Measurements from ENCODE around the gene SYTL3.
"Not testable (repeated sequence)": the region's sequence is repeated elsewhere in the genome, so short reads cannot be mapped to it uniquely, and the experiment has no call there.

Gene SYTL3

DNA sequence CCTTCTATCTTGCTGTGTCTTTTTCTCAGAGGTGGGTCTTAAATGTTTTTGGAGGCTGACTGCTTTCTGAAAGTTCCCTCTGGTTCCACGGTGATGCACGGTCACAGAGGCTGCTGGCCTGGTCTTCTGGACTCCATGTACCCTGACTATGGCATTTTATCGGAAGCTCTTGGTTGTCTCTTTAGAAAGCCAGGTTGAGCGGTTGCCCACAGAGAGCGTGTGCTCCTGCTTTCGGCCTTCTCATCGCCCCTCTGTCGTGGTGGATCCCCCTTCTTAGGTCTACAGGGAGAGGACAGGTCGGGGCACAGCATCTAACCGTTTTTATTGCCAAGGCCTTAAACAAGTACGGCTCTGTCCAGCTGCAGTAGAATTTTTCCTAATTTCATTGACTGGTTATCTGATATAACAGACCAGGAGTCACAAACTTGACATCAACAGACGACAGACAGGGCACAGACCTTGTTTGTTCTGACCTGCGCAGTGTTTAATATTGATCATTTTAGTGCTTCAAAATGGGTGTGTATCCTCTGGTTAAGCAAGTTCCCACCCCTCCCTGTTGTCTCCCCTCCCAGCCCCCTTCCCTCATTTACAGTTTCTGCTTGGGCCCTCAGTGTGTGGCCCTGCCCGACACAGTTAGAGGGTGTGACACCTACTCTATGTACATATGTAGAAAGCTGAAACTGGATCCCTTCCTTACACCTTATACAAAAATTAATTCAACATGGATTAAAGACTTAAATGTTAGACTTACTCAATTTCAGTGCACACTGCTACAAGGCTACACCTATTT is 24.7 kb downstream of the SYTL3 start:
- DNase-seq (ENCODE audit: insufficient read length) (no peak), FAIRE-seq (no peak)
- TF ChIP-seq POLR2AphosphoS5 (IDR thresholded peaks at IDR 0.05; ENCODE audit: low read depth, low read length) (no peak), TAF1 (IDR thresholded peaks at IDR 0.05; ENCODE audit: borderline replicate concordance, low read depth, low read length) (no peak), POLR2A (IDR thresholded peaks at IDR 0.05; ENCODE audit: low read depth, low read length) (no peak)

DNA sequence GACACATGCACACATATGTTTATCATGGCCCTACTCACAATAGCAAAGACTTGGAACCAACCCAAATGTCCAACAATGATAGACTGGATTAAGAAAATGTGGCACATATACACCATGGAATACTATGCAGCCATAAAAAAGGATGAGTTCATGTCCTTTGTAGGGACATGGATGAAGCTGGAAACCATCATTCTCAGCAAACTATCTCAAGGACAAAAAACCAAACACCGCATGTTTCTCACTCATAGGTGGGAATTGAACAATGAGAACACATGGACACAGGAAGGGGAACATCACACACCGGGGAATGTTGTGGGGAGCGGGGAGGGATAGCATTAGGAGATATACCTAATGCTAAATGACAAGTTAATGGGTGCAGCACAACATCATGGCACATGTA is 27.2 kb downstream of the SYTL3 start:
- not testable (repeated sequence) for FAIRE-seq; DNase-seq (ENCODE audit: insufficient read length)

DNA sequence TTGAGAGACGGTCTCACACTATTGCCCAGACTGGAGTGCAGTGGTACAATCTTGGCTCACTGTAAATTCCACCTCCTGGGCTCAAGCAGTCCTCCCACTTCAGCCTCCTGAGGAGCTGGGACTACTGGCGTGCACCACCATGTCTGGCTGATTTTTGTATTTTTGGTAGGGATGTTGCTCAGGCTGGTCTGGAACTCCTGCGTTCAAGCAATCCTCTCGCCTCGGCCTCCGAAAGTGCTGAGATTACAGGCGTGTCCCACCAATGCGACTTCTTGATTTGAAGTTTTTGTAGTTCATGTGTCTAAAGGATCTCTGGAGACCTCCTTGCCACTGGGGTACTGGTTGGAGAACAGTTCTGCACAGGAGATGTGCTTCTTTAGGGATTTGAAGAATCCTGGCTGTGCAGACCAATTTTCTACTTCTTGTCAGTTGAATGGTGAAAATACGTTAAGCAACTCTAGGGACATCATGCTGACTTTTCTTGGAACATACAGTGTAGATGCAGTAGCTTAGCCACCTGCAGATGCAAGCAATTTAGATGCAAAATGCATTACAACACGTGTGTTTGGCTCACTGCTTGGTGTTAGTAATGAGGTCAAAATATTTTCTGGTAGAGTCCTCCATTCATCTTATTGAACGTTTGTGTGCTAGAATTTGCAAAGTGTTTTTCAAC is 28.2 kb downstream of the SYTL3 start:
- DNase-seq (ENCODE audit: insufficient read length) (no peak), FAIRE-seq (no peak)
- TF ChIP-seq TAF1 (IDR thresholded peaks at IDR 0.05; ENCODE audit: borderline replicate concordance, low read depth, low read length), result no peak
- no peak for TF ChIP-seq POLR2AphosphoS5 (IDR thresholded peaks at IDR 0.05; ENCODE audit: low read depth, low read length)
- TF ChIP-seq POLR2A (IDR thresholded peaks at IDR 0.05; ENCODE audit: low read depth, low read length), result no peak

DNA sequence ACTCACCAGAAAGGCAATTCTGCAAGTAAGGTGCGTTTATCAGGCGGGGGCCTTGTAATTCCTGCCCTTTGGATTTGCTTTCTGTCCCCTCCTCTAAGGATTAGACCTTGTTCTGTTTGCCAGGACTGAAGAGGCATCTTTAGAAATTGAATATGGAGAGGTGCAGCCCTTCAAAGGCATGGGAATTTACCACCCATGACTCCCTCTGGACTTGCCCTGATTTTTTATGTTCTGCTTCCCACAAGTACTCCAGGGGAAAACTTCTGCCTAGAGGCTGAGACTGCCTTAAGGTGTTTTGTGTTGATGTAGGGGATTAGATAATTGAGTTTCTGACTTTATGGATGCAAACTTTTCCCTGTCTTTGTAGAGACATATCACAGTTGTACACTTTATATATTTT is 30.2 kb downstream of the SYTL3 start:
- DNase-seq (ENCODE audit: insufficient read length) (no peak), FAIRE-seq (no peak)
- TF ChIP-seq POLR2A (IDR thresholded peaks at IDR 0.05; ENCODE audit: low read depth, low read length) (no peak), TAF1 (IDR thresholded peaks at IDR 0.05; ENCODE audit: borderline replicate concordance, low read depth, low read length) (no peak), POLR2AphosphoS5 (IDR thresholded peaks at IDR 0.05; ENCODE audit: low read depth, low read length) (no peak)

DNA sequence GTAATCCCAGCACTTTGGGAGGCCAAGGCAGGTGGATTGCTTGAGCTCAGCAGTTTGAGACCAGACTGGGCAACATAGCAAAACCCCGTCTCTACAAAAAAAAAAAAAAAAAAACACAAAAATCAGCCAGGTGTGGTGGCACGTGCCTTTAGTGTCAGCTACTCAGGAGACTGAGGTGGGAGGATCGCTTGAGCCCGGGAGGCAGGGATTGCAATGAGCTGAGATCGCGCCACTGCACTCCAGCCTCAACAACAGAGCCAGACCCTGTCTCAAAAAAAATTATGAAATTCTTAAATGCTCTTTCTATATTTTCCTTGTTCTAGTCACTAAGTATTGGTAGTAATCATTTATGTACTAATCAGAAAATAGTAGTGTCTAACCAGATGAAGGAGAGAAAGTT is 30.6 kb downstream of the SYTL3 start:
- TF ChIP-seq POLR2AphosphoS5 (IDR thresholded peaks at IDR 0.05; ENCODE audit: low read depth, low read length), result no peak
- FAIRE-seq (no peak), DNase-seq (ENCODE audit: insufficient read length) (no peak)

DNA sequence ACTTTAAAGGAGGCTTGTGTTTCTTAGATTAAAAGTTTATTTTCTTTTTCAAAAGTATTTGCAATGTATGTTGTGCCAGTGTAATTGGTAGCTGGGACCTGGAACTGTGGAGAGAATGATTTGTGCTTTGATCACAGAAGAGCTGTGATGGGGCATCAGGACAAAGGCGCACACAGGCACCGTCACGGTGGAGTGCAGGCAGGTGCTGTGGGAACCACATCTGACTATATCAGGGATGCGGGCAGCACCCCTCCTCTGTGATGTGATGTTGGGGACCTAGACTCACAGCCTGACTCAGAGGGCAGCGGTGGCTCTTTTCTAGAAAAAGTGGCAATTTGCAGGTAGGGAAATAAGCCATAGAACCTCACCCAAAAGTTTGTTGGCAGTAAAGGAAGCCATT is 34.5 kb downstream of the SYTL3 start:
- no peak for DNase-seq (ENCODE audit: insufficient read length)
- TF ChIP-seq POLR2AphosphoS5 (IDR thresholded peaks at IDR 0.05; ENCODE audit: low read depth, low read length), result no peak
- TF ChIP-seq TAF1 (IDR thresholded peaks at IDR 0.05; ENCODE audit: borderline replicate concordance, low read depth, low read length), result no peak
- TF ChIP-seq POLR2A (IDR thresholded peaks at IDR 0.05; ENCODE audit: low read depth, low read length), result no peak
- no peak for FAIRE-seq

DNA sequence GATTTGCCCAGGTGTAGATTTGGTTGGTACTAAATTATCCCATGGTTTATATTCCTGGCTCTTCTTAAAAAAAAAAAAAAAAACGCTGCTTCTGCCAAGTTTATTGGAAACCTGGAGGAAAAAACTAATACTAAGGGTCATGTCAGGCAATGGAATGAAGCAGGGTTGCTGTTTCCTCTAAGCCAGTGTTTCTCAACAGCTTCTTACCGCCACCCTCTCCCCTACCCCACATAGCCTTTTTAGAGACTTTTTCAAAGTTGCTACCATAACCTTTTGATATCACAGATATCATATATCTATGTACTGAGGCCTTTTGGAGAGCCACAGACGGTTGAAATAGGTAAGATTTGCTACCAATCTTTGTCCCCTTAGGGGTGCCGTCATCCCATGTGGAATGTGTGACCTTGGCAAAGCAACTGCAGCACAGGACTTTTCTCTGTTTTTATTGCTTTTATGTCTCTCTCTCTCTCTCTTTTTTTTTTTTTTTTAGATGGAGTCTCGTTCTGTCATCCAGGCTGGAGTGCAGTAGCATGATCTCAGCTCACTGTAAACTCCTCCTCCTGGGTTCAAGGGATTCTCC is 35.0 kb downstream of the SYTL3 start:
- TF ChIP-seq POLR2A (IDR thresholded peaks at IDR 0.05; ENCODE audit: low read depth, low read length) (no peak), POLR2AphosphoS5 (IDR thresholded peaks at IDR 0.05; ENCODE audit: low read depth, low read length) (no peak), TAF1 (IDR thresholded peaks at IDR 0.05; ENCODE audit: borderline replicate concordance, low read depth, low read length) (no peak)
- DNase-seq (ENCODE audit: insufficient read length), result no peak
- no peak for FAIRE-seq

DNA sequence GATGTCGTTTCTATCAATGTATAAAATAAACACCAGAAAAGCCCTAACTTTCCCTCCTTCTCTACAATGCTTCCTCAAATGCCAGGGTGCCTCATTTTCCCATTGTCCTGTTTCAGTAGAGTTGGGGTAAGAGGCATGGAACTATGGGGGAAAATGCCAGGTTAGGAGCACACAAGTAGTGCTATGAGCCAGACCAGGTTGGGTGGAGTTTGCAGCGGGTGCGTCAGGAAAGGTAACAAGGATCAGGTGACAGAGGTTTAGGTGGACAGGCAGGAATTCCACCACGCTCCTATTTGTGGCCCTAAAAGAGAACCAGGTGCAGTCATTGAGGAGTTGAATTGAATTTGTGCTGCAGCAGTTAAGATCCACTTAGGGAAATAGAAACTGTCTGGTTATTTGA is 36.5 kb downstream of the SYTL3 start:
- DNase-seq (ENCODE audit: insufficient read length) (no peak), FAIRE-seq (no peak)
- TF ChIP-seq TAF1 (IDR thresholded peaks at IDR 0.05; ENCODE audit: borderline replicate concordance, low read depth, low read length), result no peak
- no peak for TF ChIP-seq POLR2AphosphoS5 (IDR thresholded peaks at IDR 0.05; ENCODE audit: low read depth, low read length)
- no peak for TF ChIP-seq POLR2A (IDR thresholded peaks at IDR 0.05; ENCODE audit: low read depth, low read length)

DNA sequence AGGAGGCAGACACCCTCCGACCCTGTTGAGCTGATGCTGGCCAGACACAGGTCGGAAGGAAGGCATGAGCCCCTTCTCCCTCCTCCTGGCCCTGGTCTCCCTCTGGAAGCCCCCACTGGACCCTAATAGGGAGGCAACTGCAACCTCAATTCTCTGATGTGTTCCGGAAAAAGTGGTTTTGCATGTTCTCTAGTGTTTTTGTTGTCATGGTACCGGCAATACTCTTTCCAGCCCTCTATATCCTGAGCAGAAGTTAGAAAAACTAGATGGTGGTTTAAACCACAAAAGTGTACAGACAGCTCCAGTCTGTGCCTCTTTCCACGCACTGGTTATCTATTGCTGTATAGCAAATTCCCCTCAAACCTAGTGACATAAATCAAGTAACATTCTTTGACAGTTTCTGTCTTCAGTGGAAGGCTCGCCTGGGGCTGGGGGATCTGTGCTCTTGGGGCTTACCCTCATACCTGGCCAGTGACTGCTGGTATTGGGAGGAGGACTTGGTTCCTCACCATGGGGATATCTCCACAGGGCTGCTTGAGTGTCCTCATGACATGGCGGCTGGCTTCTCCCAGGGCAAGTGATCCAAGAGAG is 37.0 kb downstream of the SYTL3 start:
- FAIRE-seq (no peak), DNase-seq (ENCODE audit: insufficient read length) (no peak)
- no peak for TF ChIP-seq POLR2A (IDR thresholded peaks at IDR 0.05; ENCODE audit: low read depth, low read length)
- TF ChIP-seq TAF1 (IDR thresholded peaks at IDR 0.05; ENCODE audit: borderline replicate concordance, low read depth, low read length), result no peak

DNA sequence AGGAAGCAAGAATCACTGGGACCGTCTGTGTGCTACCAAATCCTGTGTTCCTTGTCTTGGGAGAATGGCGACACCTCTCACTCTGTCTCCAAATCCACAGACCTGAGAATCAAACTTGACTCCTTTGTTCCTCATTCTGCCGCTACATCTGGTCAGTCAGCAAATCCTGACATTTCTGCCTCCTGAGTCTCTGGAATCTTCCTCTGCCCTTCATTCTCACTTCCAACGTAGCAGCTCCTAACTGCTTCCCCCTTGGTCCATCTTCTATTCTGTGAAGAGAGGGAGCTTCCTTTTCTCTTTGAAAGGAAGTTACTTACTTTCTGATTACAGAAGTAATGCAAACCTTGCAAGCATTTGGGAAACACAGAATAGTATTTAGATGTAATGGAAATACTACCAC is 37.7 kb downstream of the SYTL3 start:
- DNase-seq (ENCODE audit: insufficient read length), result no peak
- FAIRE-seq, result no peak
- TF ChIP-seq POLR2AphosphoS5 (IDR thresholded peaks at IDR 0.05; ENCODE audit: low read depth, low read length), result no peak
- TF ChIP-seq TAF1 (IDR thresholded peaks at IDR 0.05; ENCODE audit: borderline replicate concordance, low read depth, low read length), result no peak
- no peak for TF ChIP-seq POLR2A (IDR thresholded peaks at IDR 0.05; ENCODE audit: low read depth, low read length)

DNA sequence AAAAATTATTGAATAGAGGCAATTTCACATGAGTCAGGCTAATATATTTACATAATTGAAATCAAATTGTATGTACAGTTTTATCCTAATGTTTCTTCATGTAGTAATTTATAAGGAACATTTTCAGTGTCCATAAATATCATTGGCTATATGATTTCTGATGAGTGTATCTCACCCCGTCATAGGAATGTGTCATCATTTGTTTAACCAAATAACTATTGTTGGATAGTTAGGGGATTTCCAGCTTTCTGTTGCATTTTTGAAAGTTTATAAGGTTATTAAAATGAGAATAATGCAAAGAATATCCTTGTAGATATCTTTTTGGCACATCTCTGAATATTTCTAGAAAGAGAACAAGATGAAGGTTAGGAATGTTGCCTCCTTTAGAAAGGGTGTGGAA is 39.0 kb downstream of the SYTL3 start:
- TF ChIP-seq POLR2AphosphoS5 (IDR thresholded peaks at IDR 0.05; ENCODE audit: low read depth, low read length) (no peak), TAF1 (IDR thresholded peaks at IDR 0.05; ENCODE audit: borderline replicate concordance, low read depth, low read length) (no peak), POLR2A (IDR thresholded peaks at IDR 0.05; ENCODE audit: low read depth, low read length) (no peak)
- DNase-seq (ENCODE audit: insufficient read length), result no peak
- no peak for FAIRE-seq

DNA sequence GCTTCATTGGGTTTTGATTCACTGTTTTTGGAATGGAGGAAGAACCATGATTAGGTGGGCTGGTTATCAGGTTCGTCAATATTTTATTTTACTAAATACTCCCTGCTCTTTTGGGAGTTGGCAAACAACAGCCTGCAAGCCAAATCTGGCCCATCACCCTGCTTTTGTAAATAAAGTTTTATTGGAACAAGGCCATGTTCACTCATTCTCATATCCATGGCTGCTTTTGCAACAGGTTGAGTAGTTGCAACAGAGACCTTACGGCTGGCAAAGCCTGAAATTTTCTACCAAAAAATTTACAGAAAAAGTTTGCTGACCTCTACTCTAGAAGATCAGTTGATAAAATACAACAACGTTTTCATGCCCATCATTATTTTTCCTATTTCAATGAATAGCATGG is 45.1 kb downstream of the SYTL3 start:
- FAIRE-seq, result no peak
- no peak for TF ChIP-seq TAF1 (IDR thresholded peaks at IDR 0.05; ENCODE audit: borderline replicate concordance, low read depth, low read length)
- TF ChIP-seq POLR2A (IDR thresholded peaks at IDR 0.05; ENCODE audit: low read depth, low read length), result no peak
- no peak for TF ChIP-seq POLR2AphosphoS5 (IDR thresholded peaks at IDR 0.05; ENCODE audit: low read depth, low read length)
- DNase-seq (ENCODE audit: insufficient read length), result no peak

Measured in GM12892 (cell line).